Measurements from ENCODE around the gene COL13A1.

Gene COL13A1

DNA sequence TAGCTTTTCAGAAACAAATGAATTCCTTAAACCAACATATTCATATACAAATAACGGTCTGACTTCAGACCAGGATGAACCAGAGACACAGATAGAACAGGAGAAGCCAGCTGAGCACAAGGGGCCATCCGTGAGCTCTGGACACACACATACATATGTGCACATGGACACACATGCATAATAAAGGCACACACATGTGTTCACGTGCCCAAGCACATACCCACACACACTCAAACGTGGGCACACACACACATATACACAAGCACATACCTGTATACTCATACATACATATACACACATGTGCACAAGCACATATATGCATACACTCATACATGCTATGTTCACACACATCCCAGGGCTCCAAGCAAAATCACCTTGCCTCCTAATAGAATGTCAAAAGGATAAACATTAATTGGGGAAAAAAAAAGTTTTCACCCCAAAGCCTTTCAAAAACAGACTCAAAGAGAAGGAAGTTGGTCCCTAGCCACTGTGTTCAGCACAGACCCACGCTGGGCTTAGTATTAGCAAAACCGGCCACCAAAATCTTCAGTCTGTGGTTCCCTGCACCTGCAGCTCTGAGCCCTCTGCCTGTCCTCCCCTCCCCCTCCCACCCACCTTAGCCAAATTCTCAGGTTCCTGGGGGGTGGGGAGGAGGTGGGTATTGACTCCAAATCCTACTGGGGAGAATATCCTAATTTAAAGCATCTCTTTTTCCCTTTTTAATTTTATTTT, 150.5 kb downstream of the COL13A1 start:
- ChIA-PET POLR2A (ENCODE audit: low non-redundant PET) (no interaction called here), CTCF (interaction anchor here (1.0 kb wide), 1 partner anchor 37 kb away, joined by 4 read pairs; no protein-coding TSS in a partner anchor)
- DNase-seq (ENCODE audit: low spot score) = no peak
- H3K27ac ChIP-seq = no peak overlapping the region
- TF ChIP-seq, protein P1, sequence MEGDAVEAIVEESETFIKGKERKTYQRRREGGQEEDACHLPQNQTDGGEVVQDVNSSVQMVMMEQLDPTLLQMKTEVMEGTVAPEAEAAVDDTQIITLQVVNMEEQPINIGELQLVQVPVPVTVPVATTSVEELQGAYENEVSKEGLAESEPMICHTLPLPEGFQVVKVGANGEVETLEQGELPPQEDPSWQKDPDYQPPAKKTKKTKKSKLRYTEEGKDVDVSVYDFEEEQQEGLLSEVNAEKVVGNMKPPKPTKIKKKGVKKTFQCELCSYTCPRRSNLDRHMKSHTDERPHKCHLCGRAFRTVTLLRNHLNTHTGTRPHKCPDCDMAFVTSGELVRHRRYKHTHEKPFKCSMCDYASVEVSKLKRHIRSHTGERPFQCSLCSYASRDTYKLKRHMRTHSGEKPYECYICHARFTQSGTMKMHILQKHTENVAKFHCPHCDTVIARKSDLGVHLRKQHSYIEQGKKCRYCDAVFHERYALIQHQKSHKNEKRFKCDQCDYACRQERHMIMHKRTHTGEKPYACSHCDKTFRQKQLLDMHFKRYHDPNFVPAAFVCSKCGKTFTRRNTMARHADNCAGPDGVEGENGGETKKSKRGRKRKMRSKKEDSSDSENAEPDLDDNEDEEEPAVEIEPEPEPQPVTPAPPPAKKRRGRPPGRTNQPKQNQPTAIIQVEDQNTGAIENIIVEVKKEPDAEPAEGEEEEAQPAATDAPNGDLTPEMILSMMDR (conservative IDR thresholded peaks at IDR 0.05; ENCODE audit: low read depth) = no peak

DNA sequence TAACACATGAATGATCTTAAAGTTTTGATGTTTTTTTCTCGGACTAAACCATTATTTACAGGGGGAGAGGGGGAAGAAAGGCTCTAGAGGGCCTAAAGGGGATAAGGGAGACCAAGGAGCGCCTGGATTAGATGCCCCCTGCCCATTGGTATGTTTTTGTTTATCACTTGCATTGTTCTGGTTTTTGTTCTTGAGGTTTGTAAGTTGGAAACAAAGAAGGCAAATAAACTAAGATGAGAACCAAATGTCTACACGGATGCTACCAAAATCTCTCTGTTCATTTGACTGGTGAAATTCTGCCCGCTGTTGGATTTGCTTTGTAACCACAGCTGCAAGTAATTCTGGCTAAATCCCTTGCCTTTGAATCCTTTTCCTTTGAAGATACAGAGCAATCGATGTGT, 151.1 kb downstream of the COL13A1 start:
- TF ChIP-seq, protein P1 (conservative IDR thresholded peaks at IDR 0.05; ENCODE audit: low read depth) = no peak
- H3K27ac ChIP-seq = no peak overlapping the region
- DNase-seq (ENCODE audit: low spot score) = no peak
- POLR2A ChIA-PET (ENCODE audit: low non-redundant PET) = no interaction called here
- CTCF ChIA-PET = interaction anchor here (1.0 kb wide), 1 partner anchor 38 kb away, joined by 4 read pairs; no protein-coding TSS in a partner anchor

DNA sequence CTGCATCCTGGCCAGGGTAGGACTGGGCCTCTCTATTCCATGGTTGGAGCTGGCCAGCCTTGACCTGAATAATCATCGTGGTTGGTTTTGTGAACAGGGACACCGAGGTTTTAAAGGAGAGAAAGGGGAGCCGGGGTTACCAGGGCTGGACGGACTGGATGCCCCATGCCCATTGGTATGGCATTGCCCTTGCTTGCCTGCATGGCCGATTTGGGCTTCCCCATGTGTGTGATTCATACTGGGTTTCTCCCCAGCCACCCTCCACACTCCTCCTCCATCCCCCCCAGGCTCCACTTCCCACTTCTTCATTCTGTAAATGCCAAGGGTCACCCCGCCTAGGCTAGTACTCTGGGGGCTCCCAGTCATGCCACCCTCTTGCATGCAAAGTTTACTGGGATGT, 152.1 kb downstream of the COL13A1 start:
- DNase-seq (ENCODE audit: low spot score) = no peak
- CTCF ChIA-PET = no interaction called here
- POLR2A ChIA-PET (ENCODE audit: low non-redundant PET) = no interaction called here
- no peak overlapping the region for H3K27ac ChIP-seq
- TF ChIP-seq, protein P1 (conservative IDR thresholded peaks at IDR 0.05; ENCODE audit: low read depth) = no peak

DNA sequence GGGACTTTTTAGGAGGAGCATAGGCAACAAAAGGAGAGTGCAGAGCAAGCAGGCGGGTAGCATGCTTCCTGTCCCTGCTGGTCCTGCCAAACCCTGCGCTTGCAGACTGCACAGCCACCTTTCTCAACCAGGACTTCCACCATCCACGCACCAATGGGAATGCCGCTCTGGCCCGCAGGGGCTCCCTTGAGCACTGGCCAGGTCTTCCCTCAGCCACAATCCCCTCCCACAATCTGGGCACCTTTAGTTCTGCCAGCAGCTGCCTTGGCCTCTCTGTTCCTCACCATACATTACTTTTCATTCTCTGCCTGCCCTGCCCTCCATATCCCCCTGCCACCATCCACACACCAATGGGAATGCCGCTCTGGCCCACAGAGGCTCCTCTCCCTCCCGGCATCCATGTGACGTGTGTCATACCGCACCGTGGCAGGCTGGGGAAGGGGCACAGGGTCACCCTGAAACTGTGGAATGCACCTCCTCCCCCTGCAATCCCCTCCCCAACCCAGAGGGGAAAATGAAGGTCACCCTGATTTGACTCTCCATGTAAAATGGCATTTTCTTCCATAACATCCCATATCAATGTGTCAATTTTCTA, 153.6 kb downstream of the COL13A1 start:
- no peak for DNase-seq (ENCODE audit: low spot score)
- no peak overlapping the region for H3K27ac ChIP-seq
- ChIA-PET POLR2A (ENCODE audit: low non-redundant PET) (no interaction called here), CTCF (interaction anchor here (0.6 to 0.7 kb wide), 3 partner anchors 16 to 341 kb away, joined by 3 to 4 read pairs (median 3); partner anchors contain the start of gene TYSND1)
- TF ChIP-seq, protein P1 (conservative IDR thresholded peaks at IDR 0.05; ENCODE audit: low read depth) = no peak

DNA sequence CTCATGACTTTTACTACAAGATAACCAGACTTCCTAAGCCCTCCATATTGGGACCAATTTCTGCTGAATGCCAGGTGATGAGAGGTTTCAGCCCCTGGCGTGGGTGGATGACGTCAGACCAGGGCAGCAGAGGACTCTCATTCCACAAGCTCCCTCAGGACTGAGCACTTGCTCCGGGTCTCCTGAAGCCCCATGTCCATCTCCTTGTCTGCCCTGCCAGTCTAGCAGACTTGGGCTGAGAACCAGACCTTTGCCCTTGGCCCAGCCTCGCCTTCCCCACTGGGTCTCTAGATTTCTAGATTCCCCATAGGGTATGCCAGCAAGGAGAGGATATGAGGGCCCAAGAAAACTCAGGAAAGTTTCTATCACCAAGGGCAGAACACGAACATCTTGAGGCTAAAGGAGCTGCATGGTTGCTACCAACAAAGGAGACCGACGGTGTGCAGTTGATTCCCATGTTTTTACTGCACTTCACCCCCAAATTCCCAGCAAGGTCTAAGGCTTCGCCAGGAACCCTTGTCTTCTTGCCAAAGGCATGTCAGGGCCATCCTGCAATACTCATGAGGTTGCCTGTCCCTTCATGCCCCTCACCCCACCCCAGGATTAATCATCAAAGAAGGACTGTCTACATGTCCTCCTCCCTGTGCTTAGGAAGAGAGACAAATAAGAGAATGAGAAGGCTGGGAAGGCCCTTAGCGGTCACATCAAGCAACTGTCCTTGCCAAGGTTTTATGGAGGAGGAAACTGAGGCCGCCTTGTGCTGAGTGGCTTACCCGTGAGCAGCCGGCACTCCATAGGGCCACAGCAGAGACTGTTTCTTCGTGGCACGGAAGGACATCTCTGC, 154.4 kb downstream of the COL13A1 start:
- peak; percentile 64 for DNase-seq (ENCODE audit: low spot score)
- CTCF ChIA-PET = interaction anchor here (0.7 kb wide), 2 partner anchors 22 to 442 kb away, joined by 3 read pairs; no protein-coding TSS in a partner anchor
- TF ChIP-seq, protein P1 (conservative IDR thresholded peaks at IDR 0.05; ENCODE audit: low read depth) = no peak
- POLR2A ChIA-PET (ENCODE audit: low non-redundant PET) = no interaction called here
- peak overlapping the region; percentile 58 for H3K27ac ChIP-seq

DNA sequence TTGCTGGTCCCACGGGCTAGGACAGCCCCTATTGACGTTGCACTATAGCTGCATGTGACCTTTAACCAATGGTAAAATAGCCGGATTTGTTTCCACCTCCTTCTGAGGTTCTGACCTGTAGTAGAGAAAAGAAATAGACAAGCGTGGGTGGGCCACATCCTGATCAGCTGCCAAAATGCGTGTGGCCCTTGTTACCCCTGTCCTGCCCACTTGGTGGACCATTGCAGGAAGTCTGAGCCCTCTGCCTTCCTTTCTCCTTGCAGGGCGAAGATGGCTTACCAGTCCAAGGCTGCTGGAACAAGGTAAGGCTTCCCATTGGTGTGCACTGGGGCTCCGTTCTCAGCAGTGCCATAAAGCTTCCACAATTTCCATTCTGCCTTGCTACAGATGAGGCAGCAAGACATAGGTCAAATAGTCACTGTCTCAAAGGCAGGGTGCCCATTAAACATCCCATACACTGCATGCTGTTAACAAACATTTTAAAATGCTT, 155.1 kb downstream of the COL13A1 start:
- peak overlapping the region; percentile 58 for H3K27ac ChIP-seq
- TF ChIP-seq, protein P1 (conservative IDR thresholded peaks at IDR 0.05; ENCODE audit: low read depth) = no peak
- no peak for DNase-seq (ENCODE audit: low spot score)
- ChIA-PET POLR2A (ENCODE audit: low non-redundant PET) (no interaction called here), CTCF (interaction anchor here (0.7 kb wide), 3 partner anchors 23 to 710 kb away, joined by 3 read pairs; no protein-coding TSS in a partner anchor)
